HG02970 (cell line): ENCODE results near the gene MAPK12.

Experiments
- ATAC-seq: cut with Tn5 transposase; IDR thresholded peaks from one replicate; pipeline ENCODE4 v1.9.1; 2021; ENCODE audit warnings: mild to moderate bottlenecking, moderate library complexity, moderate number of reproducible peaks; ENCODE audit not compliant: unreplicated experiment, low FRiP score

The MAPK12 gene

GRCh38 chr22:50242406-50242949 is 19.0 kb downstream of the MAPK12 start:
- no peak for ATAC-seq

DNA sequence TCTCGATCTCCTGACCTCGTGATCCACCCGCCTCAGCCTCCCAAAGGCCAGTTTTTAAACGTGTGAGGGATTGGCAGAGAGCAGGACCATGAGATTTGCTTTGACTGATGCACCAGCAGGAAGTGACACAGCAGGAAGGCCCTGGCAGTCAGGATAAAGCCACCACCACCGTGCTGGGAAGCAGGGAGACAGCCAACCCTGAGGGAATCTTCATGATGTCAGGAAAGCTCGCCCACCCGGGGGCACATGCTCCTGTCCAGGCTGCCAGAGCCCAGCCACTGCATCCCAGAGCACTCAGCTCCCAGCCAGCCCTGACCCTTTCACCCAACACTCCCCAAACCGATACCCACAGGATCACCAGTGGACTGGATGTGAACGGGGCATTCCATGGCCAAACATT is 22.7 kb downstream of the MAPK12 start:
- ATAC-seq: no peak

- no peak for ATAC-seq
Observed at GRCh38 chr22:50236731-50237409, 24.6 kb downstream of the MAPK12 start.

DNA sequence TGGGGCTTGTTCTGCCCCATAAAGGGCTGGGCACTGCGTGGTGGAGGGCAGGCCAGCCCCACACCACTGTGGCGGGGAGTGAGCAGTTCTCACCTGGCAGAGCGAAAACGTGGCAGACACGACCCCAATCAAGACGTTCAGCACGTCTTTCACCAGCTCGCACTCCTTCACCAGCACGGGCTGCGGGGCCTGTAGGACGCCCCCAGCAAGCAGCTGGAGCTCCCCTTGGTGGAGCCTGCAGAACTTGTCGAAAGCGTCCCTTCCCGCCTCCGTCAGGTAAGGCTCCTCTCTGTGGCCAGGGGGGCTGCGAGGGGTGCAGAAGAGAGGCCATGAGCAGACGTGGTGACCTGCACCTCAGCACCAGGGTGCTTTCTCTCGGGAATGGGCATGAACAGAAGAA is 28.3 kb downstream of the MAPK12 start:
- no peak for ATAC-seq

GRCh38 chr22:50232481-50233151 is 28.9 kb downstream of the MAPK12 start:
- no peak for ATAC-seq

DNA sequence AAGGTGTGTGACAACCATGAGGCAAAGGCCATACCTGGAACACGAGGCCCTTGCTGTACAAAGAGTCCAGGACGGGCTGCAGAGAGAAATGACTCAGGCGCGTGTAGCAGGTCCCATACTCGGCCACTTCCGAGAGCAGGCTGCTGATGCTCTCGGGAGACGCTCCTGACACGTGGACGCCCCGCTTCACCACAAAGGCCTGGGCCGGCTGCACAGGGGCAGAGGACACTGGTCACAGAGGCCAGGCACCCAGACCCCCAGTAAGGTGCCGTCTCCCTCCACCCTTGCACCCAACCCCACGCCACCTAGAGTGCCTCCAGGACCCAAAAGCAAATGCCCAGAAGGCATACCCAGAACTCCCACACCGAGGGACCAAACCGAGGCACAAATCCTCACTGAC is 32.1 kb downstream of the MAPK12 start:
- no peak for ATAC-seq

- ATAC-seq: no peak
Observed at GRCh38 chr22:50228366-50228765, 33.1 kb downstream of the MAPK12 start.

- no peak for ATAC-seq
Observed at GRCh38 chr22:50227579-50228215, 33.8 kb downstream of the MAPK12 start.

- ATAC-seq: no peak
Observed at GRCh38 chr22:50226875-50227165, 34.7 kb downstream of the MAPK12 start.

DNA sequence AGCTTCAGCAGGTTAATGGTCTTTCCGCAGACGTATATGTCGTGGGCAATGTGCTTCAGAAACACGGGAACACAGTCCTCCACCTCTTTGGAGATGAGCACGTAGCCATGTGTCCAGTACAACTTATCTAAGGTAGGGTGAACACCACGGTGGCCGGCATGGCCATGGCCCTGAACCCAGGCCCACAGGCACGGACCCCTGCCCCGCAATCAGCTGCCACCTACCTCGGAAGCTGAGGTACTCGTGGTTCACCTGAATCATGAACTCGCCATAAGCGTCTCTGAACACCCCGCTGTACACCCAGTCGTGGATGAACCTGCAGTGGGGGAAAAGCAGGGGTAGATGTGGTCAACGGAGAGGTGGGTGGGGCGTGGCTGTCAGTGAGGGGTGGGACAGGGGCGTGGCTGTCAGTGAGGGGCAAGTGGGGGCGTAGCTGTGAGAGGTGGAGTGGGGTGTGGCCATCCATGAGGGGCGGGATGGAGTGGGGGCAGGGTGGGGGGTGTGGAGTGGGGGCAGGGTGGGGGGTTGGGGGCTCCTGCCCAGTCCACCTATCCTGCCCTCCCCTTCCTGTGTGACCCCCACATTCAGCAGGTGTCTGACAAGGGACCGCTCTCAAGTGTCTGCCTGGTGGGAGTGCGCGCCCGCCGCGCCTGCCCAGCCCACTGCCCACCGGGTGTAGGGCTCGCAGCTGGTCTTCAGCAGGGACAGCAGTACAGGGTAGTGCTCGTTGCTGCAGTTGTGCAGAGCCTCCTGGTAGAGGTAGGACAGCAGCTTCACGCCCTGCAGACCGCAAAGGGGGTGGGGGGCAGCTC is 35.2 kb downstream of the MAPK12 start:
- ATAC-seq: no peak

- no peak for ATAC-seq
Observed at GRCh38 chr22:50225200-50225969, 36.1 kb downstream of the MAPK12 start.

GRCh38 chr22:50224071-50224470 is 37.4 kb downstream of the MAPK12 start:
- no peak for ATAC-seq

DNA sequence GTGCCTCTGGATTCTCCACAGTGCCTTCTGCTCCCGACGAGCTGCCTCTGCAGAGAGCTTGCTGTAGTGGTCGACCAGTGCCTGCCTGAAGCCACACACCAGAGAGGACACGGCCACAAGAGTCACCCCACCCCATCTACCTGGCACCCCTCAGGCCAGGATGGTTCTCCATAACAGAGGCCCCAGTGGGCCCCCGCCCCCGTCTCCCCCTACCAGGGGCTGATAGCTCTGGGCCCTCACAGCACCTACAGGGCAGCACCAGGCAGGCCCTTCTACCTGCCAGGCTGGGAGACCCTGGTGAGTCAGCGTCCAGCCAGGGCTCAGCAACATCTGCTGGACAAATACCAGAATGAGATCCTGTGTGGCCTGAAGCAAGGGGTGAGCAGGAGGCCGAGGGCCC is 39.0 kb downstream of the MAPK12 start:
- no peak for ATAC-seq

- no peak for ATAC-seq
Observed at GRCh38 chr22:50221410-50222300, 39.8 kb downstream of the MAPK12 start.

DNA sequence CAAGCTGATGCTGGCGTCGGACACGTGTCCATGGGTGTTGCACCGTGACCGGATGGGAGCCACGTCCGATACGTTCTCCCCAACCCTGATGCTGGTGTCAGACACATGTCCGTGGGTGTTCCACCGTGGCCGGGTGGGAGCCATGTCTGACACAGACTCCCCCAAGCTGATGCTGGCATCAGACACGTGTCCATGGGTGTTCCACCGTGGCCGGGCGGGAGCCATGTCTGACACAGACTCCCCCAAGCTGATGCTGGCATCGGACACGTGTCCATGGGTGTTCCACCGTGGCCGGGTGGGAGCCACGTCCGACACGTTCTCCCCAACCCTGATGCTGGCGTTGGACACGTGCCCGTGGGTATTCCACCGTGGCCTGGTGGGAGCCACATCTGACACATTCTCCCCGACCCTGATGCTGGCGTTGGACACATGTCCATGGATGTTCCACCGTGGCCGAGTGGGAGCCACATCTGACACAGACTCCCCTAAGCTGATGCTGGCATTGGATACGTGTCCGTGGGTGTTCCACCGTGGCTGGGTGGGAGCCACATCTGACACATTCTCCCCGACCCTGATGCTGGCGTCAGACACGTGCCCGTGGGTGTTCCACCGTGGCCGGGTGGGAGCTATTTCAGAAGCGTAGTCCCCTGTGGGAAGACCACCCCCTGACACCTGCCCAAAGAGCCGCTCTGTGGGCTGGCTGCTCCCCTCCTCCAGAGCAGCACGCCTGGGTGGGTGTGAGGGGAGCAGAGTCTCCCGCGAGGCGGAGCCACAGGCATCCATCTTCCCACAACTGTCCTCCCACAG is 40.7 kb downstream of the MAPK12 start:
- ATAC-seq: no peak

- ATAC-seq: no peak
Observed at GRCh38 chr22:50219800-50220602, 41.5 kb downstream of the MAPK12 start.

- no peak for ATAC-seq
Observed at GRCh38 chr22:50218996-50219727, 42.3 kb downstream of the MAPK12 start.
